GM23338 (cell line): ENCODE results near the gene SYVN1. TPM values are rescaled to one million over a fixed set of nuclear protein-coding genes. Genes with fewer than 3 reads are reported as not detected.

ENCODE experiments used
- ATAC-seq: fragments of 200-7000 bp; cut with Tn5 transposase; 3 replicates; pipeline ENCODE4 v1.9.1; 2020
- DNase-seq: peaks from one replicate; pipeline ENCODE4 v3.0.0-alpha.2; 2015; ENCODE audit warnings: low spot score
- H2AFZ ChIP-seq: fragments of 200-600 bp; sonication (generic); 2 replicates; pipeline ENCODE4 v1.8.0; 2016; ENCODE audit warnings: antibody characterized with exemption, mild to moderate bottlenecking, moderate library complexity
- H3F3A ChIP-seq: fragments of 200-600 bp; sonication (generic); replicated peaks from 2 replicates; pipeline ENCODE4 v1.8.0; 2017; ENCODE audit warnings: antibody characterized with exemption, mixed run types, low read depth
- H3K27ac ChIP-seq: fragments of 200-600 bp; sonication (generic); 2 replicates; pipeline ENCODE4 v1.6.1; 2016; ENCODE audit warnings: low read depth
- H3K27me3 ChIP-seq: fragments of 200-600 bp; sonication (generic); 2 replicates; pipeline ENCODE4 v1.8.0; 2016; ENCODE audit warnings: mild to moderate bottlenecking, mixed run types, moderate library complexity; ENCODE audit not compliant: insufficient read depth
- H3K36me3 ChIP-seq: fragments of 200-600 bp; sonication (generic); 2 replicates; pipeline ENCODE4 v1.8.0; 2016; ENCODE audit warnings: mild to moderate bottlenecking; ENCODE audit not compliant: insufficient read depth
- H3K4me1 ChIP-seq: fragments of 200-600 bp; sonication (generic); 2 replicates; pipeline ENCODE4 v1.8.0; 2016; ENCODE audit warnings: mild to moderate bottlenecking, moderate library complexity; ENCODE audit not compliant: insufficient read depth
- H3K4me2 ChIP-seq: fragments of 200-600 bp; sonication (generic); 2 replicates; pipeline ENCODE4 v1.7.1; 2017; ENCODE audit warnings: mixed run types
- H3K4me3 ChIP-seq: fragments of 200-600 bp; sonication (generic); 2 replicates; pipeline ENCODE4 v1.6.1; 2016; ENCODE audit warnings: mixed run types
- H3K79me2 ChIP-seq: fragments of 200-600 bp; sonication (generic); replicated peaks from 2 replicates; pipeline ENCODE4 v1.8.0; 2017; ENCODE audit warnings: mild to moderate bottlenecking; ENCODE audit not compliant: insufficient read depth
- H3K9me2 ChIP-seq: fragments of 200-600 bp; sonication (generic); 2 replicates; pipeline ENCODE4 v1.8.0; 2017; ENCODE audit not compliant: insufficient read depth
- H4K20me1 ChIP-seq: fragments of 200-600 bp; sonication (generic); replicated peaks from 2 replicates; pipeline ENCODE4 v1.8.0; 2017; ENCODE audit warnings: mild to moderate bottlenecking; ENCODE audit not compliant: insufficient read depth
- H3K27ac Mint-ChIP-seq: 2 replicates; pipeline ENCODE4 v1.8.0; 2020; ENCODE audit warnings: inconsistent platforms, mild to moderate bottlenecking, moderate library complexity, mixed read lengths
- H3K27me3 Mint-ChIP-seq: 3 replicates; pipeline ENCODE4 v1.8.0; 2022; ENCODE audit warnings: low read depth, mild to moderate bottlenecking, moderate library complexity, mixed read lengths, inconsistent platforms; ENCODE audit not compliant: insufficient read depth, poor library complexity
- H3K36me3 Mint-ChIP-seq: 3 replicates; pipeline ENCODE4 v1.8.0; 2021; ENCODE audit warnings: low read depth, mild to moderate bottlenecking, inconsistent platforms, moderate library complexity, mixed read lengths
- H3K4me1 Mint-ChIP-seq: 3 replicates; pipeline ENCODE4 v1.8.0; 2020; ENCODE audit warnings: mild to moderate bottlenecking, inconsistent platforms, mixed read lengths
- H3K4me3 Mint-ChIP-seq: 3 replicates; pipeline ENCODE4 v1.8.0; 2021; ENCODE audit warnings: moderate library complexity, mild to moderate bottlenecking, inconsistent platforms, mixed read lengths
- H3K9me3 Mint-ChIP-seq: 3 replicates; pipeline ENCODE4 v1.8.0; 2020; ENCODE audit warnings: moderate library complexity, mild to moderate bottlenecking, inconsistent platforms, mixed read lengths
- CREB1 ChIP-seq: fragments of 250-450 bp; sonication (Bioruptor Pico); IDR thresholded peaks from 2 replicates; pipeline ENCODE4 v1.5.0; 2020; ENCODE audit warnings: low read depth, mild to moderate bottlenecking, moderate library complexity
- CTCF ChIP-seq, 2 experiments: fragments of 200-600 bp in 1 of 2; sonication (generic) in 1 of 2; conservative IDR thresholded peaks; 2 replicates each; pipeline versions ENCODE4 v1.5.1 to v1.6.1; 2016 to 2017; ENCODE audit warnings: antibody characterized with exemption in 2 of 2, low read depth in 2 of 2, mild to moderate bottlenecking in 2 of 2, moderate library complexity in 1 of 2
- EZH2 ChIP-seq: fragments of 200-600 bp; sonication (generic); IDR thresholded peaks from one replicate; pipeline ENCODE4 v1.8.0; 2017; ENCODE audit warnings: antibody characterized with exemption, mild to moderate bottlenecking, low read depth; ENCODE audit not compliant: unreplicated experiment
- EZH2phosphoT487 ChIP-seq: fragments of 200-600 bp; sonication (generic); IDR thresholded peaks from one replicate; pipeline ENCODE4 v1.8.1; 2018; ENCODE audit warnings: antibody characterized with exemption; ENCODE audit not compliant: unreplicated experiment
- JUNB ChIP-seq: IDR thresholded peaks from one replicate; pipeline ENCODE4 v1.6.1; 2016; ENCODE audit warnings: antibody characterized with exemption; ENCODE audit not compliant: unreplicated experiment
- NANOG ChIP-seq: IDR thresholded peaks from 2 replicates; pipeline ENCODE4 v1.6.1; 2016; ENCODE audit warnings: antibody characterized with exemption, borderline replicate concordance
- POLR2AphosphoS5 ChIP-seq: IDR thresholded peaks from 2 replicates; pipeline ENCODE4 v1.6.1; 2016; ENCODE audit warnings: antibody characterized with exemption, low read depth
- REST ChIP-seq: IDR thresholded peaks from one replicate; pipeline ENCODE4 v1.6.1; 2018; ENCODE audit warnings: antibody characterized with exemption; ENCODE audit not compliant: unreplicated experiment
- STAT1 ChIP-seq: IDR thresholded peaks from one replicate; pipeline ENCODE4 v1.6.1; 2016; ENCODE audit warnings: antibody characterized with exemption; ENCODE audit not compliant: unreplicated experiment
- ZNF114 ChIP-seq: fragments of 250-450 bp; sonication (Bioruptor Pico); IDR thresholded peaks from 2 replicates; pipeline ENCODE4 v1.5.0; 2020; ENCODE audit warnings: mild to moderate bottlenecking, moderate library complexity
- ZNF331 ChIP-seq: fragments of 250-450 bp; sonication (Bioruptor Pico); IDR thresholded peaks from 2 replicates; pipeline ENCODE4 v1.5.0; 2020; ENCODE audit warnings: low read depth, mild to moderate bottlenecking, moderate library complexity
- polyA plus RNA-seq: library from polyadenylated mRNA; unstranded; fragments of >200 nt; fragmentation: Nextera tagmentation; extraction: Ambion mirVana; gene quantifications from 2 replicates; pipeline ENCODE4 v1.2.1, GENCODE V29; 2016
- total RNA-seq: library from RNA; depleted of rRNA; stranded (reverse); fragments of >200 nt; shearing (Covaris generic); gene quantifications from 2 replicates; pipeline ENCODE4 v1.2.3, GENCODE V29; 2014
- TF ChIP-seq, protein P1 (sequence below): IDR thresholded peaks from 2 replicates; pipeline ENCODE4 v1.6.1; 2016; ENCODE audit warnings: antibody characterized with exemption
- TF ChIP-seq, protein P2 (sequence below): fragments of 250-450 bp; sonication (Bioruptor Pico); IDR thresholded peaks from 2 replicates; pipeline ENCODE4 v1.5.0; 2020; ENCODE audit warnings: mild to moderate bottlenecking, moderate library complexity

Gene SYVN1
- total and polyA plus RNA-seq, 2 experiments from 2014 or later = 13.8 to 28.7 TPM

GRCh38 chr11:65163684-65164083 is 29.4 kb upstream of the SYVN1 start:
- Histone ChIP-seq H3K4me2 (no peak overlapping the region), H3K27ac (no peak overlapping the region), H3K36me3 (no peaks in the 10 kb centered on the region), H3K9me2 (no peaks in the 10 kb centered on the region), H3K27me3 (no peaks in the 10 kb centered on the region), H2AFZ (no peak overlapping the region), H3K4me3 (no peak overlapping the region), H3F3A (no peaks in the 10 kb centered on the region), H3K79me2 (no peaks in the 10 kb centered on the region), H4K20me1 (no peaks in the 10 kb centered on the region), H3K4me1 (peaks cover 4% of the 10 kb centered on the region)
- Mint-ChIP-seq H3K27ac (no peak overlapping the region), H3K4me1 (peaks cover 9% of the 10 kb centered on the region), H3K9me3 (no peaks in the 10 kb centered on the region), H3K27me3 (peaks cover 3% of the 10 kb centered on the region), H3K4me3 (no peak overlapping the region), H3K36me3 (no peaks in the 10 kb centered on the region)
- no peak for DNase-seq
- TF ChIP-seq CTCF (conservative IDR thresholded peaks at IDR 0.05; ENCODE audit: low read depth in 2 of 2) = no peak
- no peak for TF ChIP-seq POLR2AphosphoS5
- no peak for TF ChIP-seq EZH2phosphoT487
- TF ChIP-seq ZNF331 (CRISPR knock-in tag) = no peak
- no peak for TF ChIP-seq JUNB
- TF ChIP-seq, protein P1, sequence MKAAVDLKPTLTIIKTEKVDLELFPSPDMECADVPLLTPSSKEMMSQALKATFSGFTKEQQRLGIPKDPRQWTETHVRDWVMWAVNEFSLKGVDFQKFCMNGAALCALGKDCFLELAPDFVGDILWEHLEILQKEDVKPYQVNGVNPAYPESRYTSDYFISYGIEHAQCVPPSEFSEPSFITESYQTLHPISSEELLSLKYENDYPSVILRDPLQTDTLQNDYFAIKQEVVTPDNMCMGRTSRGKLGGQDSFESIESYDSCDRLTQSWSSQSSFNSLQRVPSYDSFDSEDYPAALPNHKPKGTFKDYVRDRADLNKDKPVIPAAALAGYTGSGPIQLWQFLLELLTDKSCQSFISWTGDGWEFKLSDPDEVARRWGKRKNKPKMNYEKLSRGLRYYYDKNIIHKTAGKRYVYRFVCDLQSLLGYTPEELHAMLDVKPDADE = no peak
- no peak for TF ChIP-seq STAT1
- TF ChIP-seq, protein P2, sequence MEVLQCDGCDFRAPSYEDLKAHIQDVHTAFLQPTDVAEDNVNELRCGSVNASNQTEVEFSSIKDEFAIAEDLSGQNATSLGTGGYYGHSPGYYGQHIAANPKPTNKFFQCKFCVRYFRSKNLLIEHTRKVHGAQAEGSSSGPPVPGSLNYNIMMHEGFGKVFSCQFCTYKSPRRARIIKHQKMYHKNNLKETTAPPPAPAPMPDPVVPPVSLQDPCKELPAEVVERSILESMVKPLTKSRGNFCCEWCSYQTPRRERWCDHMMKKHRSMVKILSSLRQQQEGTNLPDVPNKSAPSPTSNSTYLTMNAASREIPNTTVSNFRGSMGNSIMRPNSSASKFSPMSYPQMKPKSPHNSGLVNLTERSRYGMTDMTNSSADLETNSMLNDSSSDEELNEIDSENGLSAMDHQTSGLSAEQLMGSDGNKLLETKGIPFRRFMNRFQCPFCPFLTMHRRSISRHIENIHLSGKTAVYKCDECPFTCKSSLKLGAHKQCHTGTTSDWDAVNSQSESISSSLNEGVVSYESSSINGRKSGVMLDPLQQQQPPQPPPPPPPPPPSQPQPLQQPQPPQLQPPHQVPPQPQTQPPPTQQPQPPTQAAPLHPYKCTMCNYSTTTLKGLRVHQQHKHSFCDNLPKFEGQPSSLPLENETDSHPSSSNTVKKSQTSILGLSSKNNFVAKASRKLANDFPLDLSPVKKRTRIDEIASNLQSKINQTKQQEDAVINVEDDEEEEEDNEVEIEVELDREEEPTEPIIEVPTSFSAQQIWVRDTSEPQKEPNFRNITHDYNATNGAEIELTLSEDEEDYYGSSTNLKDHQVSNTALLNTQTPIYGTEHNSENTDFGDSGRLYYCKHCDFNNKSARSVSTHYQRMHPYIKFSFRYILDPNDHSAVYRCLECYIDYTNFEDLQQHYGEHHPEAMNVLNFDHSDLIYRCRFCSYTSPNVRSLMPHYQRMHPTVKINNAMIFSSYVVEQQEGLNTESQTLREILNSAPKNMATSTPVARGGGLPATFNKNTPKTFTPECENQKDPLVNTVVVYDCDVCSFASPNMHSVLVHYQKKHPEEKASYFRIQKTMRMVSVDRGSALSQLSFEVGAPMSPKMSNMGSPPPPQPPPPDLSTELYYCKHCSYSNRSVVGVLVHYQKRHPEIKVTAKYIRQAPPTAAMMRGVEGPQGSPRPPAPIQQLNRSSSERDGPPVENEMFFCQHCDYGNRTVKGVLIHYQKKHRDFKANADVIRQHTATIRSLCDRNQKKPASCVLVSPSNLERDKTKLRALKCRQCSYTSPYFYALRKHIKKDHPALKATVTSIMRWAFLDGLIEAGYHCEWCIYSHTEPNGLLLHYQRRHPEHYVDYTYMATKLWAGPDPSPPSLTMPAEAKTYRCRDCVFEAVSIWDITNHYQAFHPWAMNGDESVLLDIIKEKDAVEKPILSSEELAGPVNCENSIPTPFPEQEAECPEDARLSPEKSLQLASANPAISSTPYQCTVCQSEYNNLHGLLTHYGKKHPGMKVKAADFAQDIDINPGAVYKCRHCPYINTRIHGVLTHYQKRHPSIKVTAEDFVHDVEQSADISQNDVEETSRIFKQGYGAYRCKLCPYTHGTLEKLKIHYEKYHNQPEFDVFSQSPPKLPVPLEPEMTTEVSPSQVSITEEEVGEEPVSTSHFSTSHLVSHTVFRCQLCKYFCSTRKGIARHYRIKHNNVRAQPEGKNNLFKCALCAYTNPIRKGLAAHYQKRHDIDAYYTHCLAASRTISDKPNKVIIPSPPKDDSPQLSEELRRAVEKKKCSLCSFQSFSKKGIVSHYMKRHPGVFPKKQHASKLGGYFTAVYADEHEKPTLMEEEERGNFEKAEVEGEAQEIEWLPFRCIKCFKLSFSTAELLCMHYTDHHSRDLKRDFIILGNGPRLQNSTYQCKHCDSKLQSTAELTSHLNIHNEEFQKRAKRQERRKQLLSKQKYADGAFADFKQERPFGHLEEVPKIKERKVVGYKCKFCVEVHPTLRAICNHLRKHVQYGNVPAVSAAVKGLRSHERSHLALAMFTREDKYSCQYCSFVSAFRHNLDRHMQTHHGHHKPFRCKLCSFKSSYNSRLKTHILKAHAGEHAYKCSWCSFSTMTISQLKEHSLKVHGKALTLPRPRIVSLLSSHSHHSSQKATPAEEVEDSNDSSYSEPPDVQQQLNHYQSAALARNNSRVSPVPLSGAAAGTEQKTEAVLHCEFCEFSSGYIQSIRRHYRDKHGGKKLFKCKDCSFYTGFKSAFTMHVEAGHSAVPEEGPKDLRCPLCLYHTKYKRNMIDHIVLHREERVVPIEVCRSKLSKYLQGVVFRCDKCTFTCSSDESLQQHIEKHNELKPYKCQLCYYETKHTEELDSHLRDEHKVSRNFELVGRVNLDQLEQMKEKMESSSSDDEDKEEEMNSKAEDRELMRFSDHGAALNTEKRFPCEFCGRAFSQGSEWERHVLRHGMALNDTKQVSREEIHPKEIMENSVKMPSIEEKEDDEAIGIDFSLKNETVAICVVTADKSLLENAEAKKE (CRISPR knock-in tag) = no peak
- TF ChIP-seq CREB1 (CRISPR knock-in tag) = no peak
- TF ChIP-seq EZH2 = no peak
- no peak for TF ChIP-seq REST
- TF ChIP-seq ZNF114 (CRISPR knock-in tag) = no peak
- no peak for TF ChIP-seq NANOG
- ATAC-seq = no peak
